SU-DHL-6 (cell line): ENCODE measurements around the gene STYXL2.
A peak's percentile ranks its signal among the peaks of the same experiment; 100 is the strongest.

Experiments
- H2AFZ ChIP-seq: fragments of 200-600 bp; sonication (generic); 2 replicates; pipeline ENCODE4 v1.6.1; 2014; ENCODE audit warnings: low read depth, mild to moderate bottlenecking, moderate library complexity, mixed read lengths, antibody characterized with exemption, low read length; ENCODE audit not compliant: severe bottlenecking
- H3F3A ChIP-seq: fragments of 200-600 bp; shearing (Covaris generic); 2 replicates; pipeline ENCODE4 v1.6.0; 2016; ENCODE audit warnings: antibody characterized with exemption, mild to moderate bottlenecking; ENCODE audit not compliant: insufficient read depth
- H3K27ac ChIP-seq: fragments of 200-600 bp; sonication (generic); 2 replicates; pipeline ENCODE4 v1.5.1; 2016; ENCODE audit warnings: low read depth, mild to moderate bottlenecking, low read length, moderate library complexity, mixed read lengths
- H3K27me3 ChIP-seq: fragments of 200-600 bp; sonication (generic), shearing (Covaris generic); 2 replicates; pipeline ENCODE4 v1.6.0; 2014; ENCODE audit warnings: mild to moderate bottlenecking, low read length
- H3K36me3 ChIP-seq: fragments of 200-600 bp; sonication (generic); 2 replicates; pipeline ENCODE4 v1.6.1; 2014; ENCODE audit warnings: mild to moderate bottlenecking, low read length, mixed read lengths
- H3K4me2 ChIP-seq: fragments of 300-600, 200-600 bp; shearing (Covaris generic), sonication (generic); 2 replicates; pipeline ENCODE4 v1.6.0; 2014; ENCODE audit warnings: low read length, low read depth, mild to moderate bottlenecking; ENCODE audit not compliant: poor library complexity, severe bottlenecking
- H3K4me3 ChIP-seq: fragments of 200-600 bp; sonication (generic); 2 replicates; pipeline ENCODE4 v1.5.1; 2014; ENCODE audit warnings: antibody characterized with exemption, low read length, mild to moderate bottlenecking, mixed read lengths; ENCODE audit not compliant: insufficient read depth, poor library complexity, severe bottlenecking
- H3K79me2 ChIP-seq: fragments of 200-600 bp; sonication (generic); 2 replicates; pipeline ENCODE4 v1.6.1; 2014; ENCODE audit warnings: mild to moderate bottlenecking, low read length, moderate library complexity; ENCODE audit not compliant: insufficient read depth
- H3K9ac ChIP-seq: fragments of 200-600 bp; sonication (generic); 2 replicates; pipeline ENCODE4 v1.7.0; 2014; ENCODE audit warnings: mild to moderate bottlenecking, low read length
- H3K9me2 ChIP-seq: fragments of 200-600 bp; sonication (generic); replicated peaks from 2 replicates; pipeline ENCODE4 v1.6.1; 2014; ENCODE audit warnings: low read length; ENCODE audit not compliant: insufficient read depth
- H3K9me3 ChIP-seq: fragments of 200-600 bp; sonication (generic); 2 replicates; pipeline ENCODE4 v1.6.1; 2014; ENCODE audit warnings: low read length, mixed read lengths; ENCODE audit not compliant: insufficient read depth
- H4K20me1 ChIP-seq: fragments of 200-600 bp; sonication (generic); 2 replicates; pipeline ENCODE4 v1.6.1; 2014; ENCODE audit warnings: low read depth, mild to moderate bottlenecking, antibody characterized with exemption, low read length, moderate library complexity, mixed read lengths
- EZH2phosphoT487 ChIP-seq: fragments of 200-600 bp; sonication (generic), shearing (Covaris generic); conservative IDR thresholded peaks from 2 replicates; pipeline ENCODE4 v1.6.1; 2018; ENCODE audit warnings: mild to moderate bottlenecking, antibody characterized with exemption, low read length, moderate library complexity, mixed read lengths
- TF ChIP-seq, protein P1 (sequence below): fragments of 200-600 bp; sonication (generic); IDR thresholded peaks from one replicate; pipeline ENCODE4 v1.5.1; 2017; ENCODE audit warnings: antibody characterized with exemption, mild to moderate bottlenecking, low read length, moderate library complexity; ENCODE audit not compliant: insufficient read depth, poor library complexity, severe bottlenecking

Gene STYXL2

GRCh38 chr1:167093846-167094516 is at the start of gene STYXL2:
TSS of gene STYXL2 (plus strand) at chr1:167094075. CDS start at chr1:167094850, 775 bp downstream.
- Histone ChIP-seq H3K27me3 (no peaks in the 10 kb centered on the region), H3K4me2 (no peak within 1 kb of the TSS), H4K20me1 (no peaks in the 10 kb centered on the region), H3K9ac (no peak within 1 kb of the TSS), H2AFZ (no peak within 1 kb of the TSS), H3F3A (no peaks in the 10 kb centered on the region), H3K79me2 (no peaks in the 10 kb centered on the region), H3K36me3 (no peaks in the 10 kb centered on the region), H3K4me3 (no peak within 1 kb of the TSS), H3K9me3 (no peaks in the 10 kb centered on the region), H3K27ac (no peak within 1 kb of the TSS), H3K9me2 (no peaks in the 10 kb centered on the region)
- TF ChIP-seq, protein P1, sequence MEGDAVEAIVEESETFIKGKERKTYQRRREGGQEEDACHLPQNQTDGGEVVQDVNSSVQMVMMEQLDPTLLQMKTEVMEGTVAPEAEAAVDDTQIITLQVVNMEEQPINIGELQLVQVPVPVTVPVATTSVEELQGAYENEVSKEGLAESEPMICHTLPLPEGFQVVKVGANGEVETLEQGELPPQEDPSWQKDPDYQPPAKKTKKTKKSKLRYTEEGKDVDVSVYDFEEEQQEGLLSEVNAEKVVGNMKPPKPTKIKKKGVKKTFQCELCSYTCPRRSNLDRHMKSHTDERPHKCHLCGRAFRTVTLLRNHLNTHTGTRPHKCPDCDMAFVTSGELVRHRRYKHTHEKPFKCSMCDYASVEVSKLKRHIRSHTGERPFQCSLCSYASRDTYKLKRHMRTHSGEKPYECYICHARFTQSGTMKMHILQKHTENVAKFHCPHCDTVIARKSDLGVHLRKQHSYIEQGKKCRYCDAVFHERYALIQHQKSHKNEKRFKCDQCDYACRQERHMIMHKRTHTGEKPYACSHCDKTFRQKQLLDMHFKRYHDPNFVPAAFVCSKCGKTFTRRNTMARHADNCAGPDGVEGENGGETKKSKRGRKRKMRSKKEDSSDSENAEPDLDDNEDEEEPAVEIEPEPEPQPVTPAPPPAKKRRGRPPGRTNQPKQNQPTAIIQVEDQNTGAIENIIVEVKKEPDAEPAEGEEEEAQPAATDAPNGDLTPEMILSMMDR = no peak
- TF ChIP-seq EZH2phosphoT487 = no peak

GRCh38 chr1:167051907-167052306 is 42.0 kb upstream of the STYXL2 start:
- H3K9me2 ChIP-seq = no peaks in the 10 kb centered on the region
- no peak for TF ChIP-seq EZH2phosphoT487
- TF ChIP-seq, protein P1 = no peak
- H3K4me2 ChIP-seq = no peak overlapping the region
- H3K9me3 ChIP-seq = no peaks in the 10 kb centered on the region
- no peaks in the 10 kb centered on the region for H3K79me2 ChIP-seq
- H3K9ac ChIP-seq = no peak overlapping the region
- H3K27me3 ChIP-seq = no peaks in the 10 kb centered on the region
- no peak overlapping the region for H3K27ac ChIP-seq
- H4K20me1 ChIP-seq = no peaks in the 10 kb centered on the region
- no peak overlapping the region for H3K4me3 ChIP-seq
- no peaks in the 10 kb centered on the region for H3F3A ChIP-seq
- H2AFZ ChIP-seq = no peak overlapping the region
- no peaks in the 10 kb centered on the region for H3K36me3 ChIP-seq

GRCh38 chr1:167052389-167052788 is 41.5 kb upstream of the STYXL2 start:
- Histone ChIP-seq H3F3A (no peaks in the 10 kb centered on the region), H4K20me1 (no peaks in the 10 kb centered on the region), H3K36me3 (no peaks in the 10 kb centered on the region), H3K9me3 (no peaks in the 10 kb centered on the region), H3K4me3 (no peak overlapping the region), H3K4me2 (no peak overlapping the region), H3K27me3 (no peaks in the 10 kb centered on the region), H3K9ac (no peak overlapping the region), H3K9me2 (no peaks in the 10 kb centered on the region), H3K27ac (no peak overlapping the region), H2AFZ (no peak overlapping the region), H3K79me2 (no peaks in the 10 kb centered on the region)
- TF ChIP-seq, protein P1 = peak; percentile 30
- TF ChIP-seq EZH2phosphoT487 = no peak
